Thoracic aorta endothelial cell (primary cell): ENCODE measurements around the gene SPR. TPM values are rescaled to one million over a fixed set of nuclear protein-coding genes. Genes with fewer than 3 reads are reported as not detected.

ENCODE experiments used
- total RNA-seq: library from RNA; depleted of rRNA; stranded (reverse); fragments of >200 nt; gene quantifications from 2 replicates; pipeline ENCODE4 v1.2.3, GENCODE V29; 2012

SPR gene
- total RNA-seq = 35.9 and 40.7 TPM in 2 replicates

DNA sequence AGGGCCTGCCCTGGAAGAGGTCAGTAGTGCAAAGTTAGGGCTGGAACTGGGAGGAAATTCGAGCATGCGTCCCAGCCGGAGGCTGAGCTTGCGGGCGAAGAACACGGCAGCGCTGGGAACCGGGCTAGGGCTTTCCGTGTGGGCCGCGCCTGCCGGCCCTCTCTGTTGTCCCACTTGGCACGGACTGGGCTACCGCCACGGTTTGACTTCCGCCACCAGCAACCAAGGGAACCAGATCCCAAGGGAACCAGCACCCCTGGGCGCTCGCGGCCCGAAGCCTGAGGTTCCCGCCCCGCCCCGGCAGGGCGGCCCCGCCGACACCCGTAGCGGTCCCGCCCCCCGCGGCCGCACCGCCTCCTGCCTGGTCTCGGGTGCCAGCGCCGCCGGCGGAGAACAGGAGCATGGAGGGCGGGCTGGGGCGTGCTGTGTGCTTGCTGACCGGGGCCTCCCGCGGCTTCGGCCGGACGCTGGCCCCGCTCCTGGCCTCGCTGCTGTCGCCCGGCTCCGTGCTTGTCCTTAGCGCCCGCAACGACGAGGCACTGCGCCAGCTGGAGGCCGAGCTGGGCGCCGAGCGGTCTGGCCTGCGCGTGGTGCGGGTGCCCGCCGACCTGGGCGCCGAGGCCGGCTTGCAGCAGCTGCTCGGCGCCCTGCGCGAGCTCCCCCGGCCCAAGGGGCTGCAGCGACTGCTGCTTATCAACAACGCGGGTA lies at the start of gene SPR:
Gene SPR, plus strand, starts transcription at position 377 of the 708 bp plus-strand sequence. Its CDS starts 25 bp downstream, at position 402.

DNA sequence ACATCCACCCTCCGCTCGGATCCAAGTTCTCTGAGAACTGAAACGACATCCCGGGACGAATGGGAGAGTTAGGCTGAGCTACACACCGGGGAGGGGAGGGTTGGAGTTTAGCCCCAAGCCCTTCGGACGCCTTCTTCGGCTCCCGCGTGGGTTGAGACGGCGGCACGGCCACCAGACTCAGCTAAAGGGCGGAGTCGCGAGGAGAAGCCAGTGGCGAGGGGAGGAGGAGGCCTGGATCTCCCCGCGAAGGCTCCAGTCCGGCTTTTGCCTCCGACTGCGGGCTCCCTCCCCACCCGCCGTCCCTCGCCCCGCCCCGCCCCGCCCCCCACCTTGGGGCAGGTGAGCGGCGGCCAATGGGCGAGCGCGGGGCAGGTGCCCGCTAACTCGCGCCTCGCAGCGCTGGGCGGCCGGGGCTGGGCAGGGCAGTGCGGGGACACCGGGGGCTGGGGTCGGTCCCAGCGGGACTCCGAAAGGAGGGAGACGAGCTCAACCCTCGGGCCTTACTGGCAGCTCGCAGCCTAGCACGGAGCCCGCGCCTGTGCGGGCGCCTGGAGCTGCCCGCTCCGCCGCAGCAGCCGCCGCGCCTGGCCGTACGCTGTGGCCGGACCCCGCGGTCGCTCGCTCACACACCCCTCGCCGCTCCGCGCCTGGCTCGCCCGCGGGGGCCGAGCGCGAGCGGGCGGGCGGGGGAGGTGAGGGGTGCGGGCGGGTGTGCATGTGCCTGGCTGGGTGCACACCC lies 30.1 kb downstream of the SPR start, which contains the start of gene EMX1:
Gene EMX1, plus strand, starts transcription at position 382 of the 739 bp plus-strand sequence. Its CDS starts 334 bp downstream, at position 716.

Other genes with a start within 250 kb of the SPR start
- 38.2 and 54.7 TPM in 2 replicates for gene EXOC6B, start 61.4 kb upstream of the SPR start, total RNA-seq
- not detected in 2 replicates for gene EMX1, start 30.1 kb downstream of the SPR start, total RNA-seq
- gene SFXN5, start 184.3 kb downstream of the SPR start, total RNA-seq = 16.0 and 19.1 TPM in 2 replicates
- 45.1 and 56.6 TPM in 2 replicates for gene RAB11FIP5, start 225.5 kb downstream of the SPR start, total RNA-seq